Heart left ventricle (tissue), 16 donors: Measurements from ENCODE around the gene RPL27. TPM values are rescaled to one million over a fixed set of nuclear protein-coding genes. Genes with fewer than 3 reads are reported as not detected.
"Not testable (repeated sequence)": the region's sequence is repeated elsewhere in the genome, so short reads cannot be mapped to it uniquely, and the experiment has no call there.

Source experiments
- ATAC-seq, 4 donors: fragments of 200-7000 bp; cut with Tn5 transposase; one replicate each; pipeline ENCODE4 v1.9.1; 2020 to 2022; ENCODE audit warnings: moderate library complexity in 4 of 4, mild to moderate bottlenecking in 3 of 4, moderate number of reproducible peaks in 1 of 4
- DNase-seq, 5 donors: peaks; one replicate each; pipeline ENCODE4 v3.0.0-alpha.2; 2020
- H3K27ac ChIP-seq, 12 donors: fragments of 200-600 bp; sonication (generic) in 4 of 12; one replicate each; pipeline versions ENCODE4 v1.5.0 to v1.8.0; 2016 to 2022; ENCODE audit warnings: mild to moderate bottlenecking in 2 of 12
- H3K27me3 ChIP-seq, 9 donors: fragments of 200-600 bp; sonication (generic) in 2 of 9; one replicate each; pipeline versions ENCODE4 v1.5.1 to v1.8.0; 2016 to 2022; ENCODE audit warnings: mild to moderate bottlenecking in 3 of 9
- H3K36me3 ChIP-seq, 9 donors: fragments of 200-600 bp; sonication (generic) in 2 of 9; one replicate each; pipeline versions ENCODE4 v1.5.0 to v1.8.0; 2018 to 2022; ENCODE audit warnings: mild to moderate bottlenecking in 2 of 9
- H3K4me1 ChIP-seq, 12 donors: fragments of 200-600 bp; sonication (generic) in 4 of 12; one replicate each; pipeline versions ENCODE4 v1.5.0 to v1.8.0; 2016 to 2022; ENCODE audit warnings: mild to moderate bottlenecking in 3 of 12
- H3K4me3 ChIP-seq, 12 donors: fragments of 200-600 bp; sonication (generic) in 4 of 12; one replicate each; pipeline versions ENCODE4 v1.5.0 to v1.8.0; 2017 to 2022; ENCODE audit warnings: mild to moderate bottlenecking in 9 of 12, moderate library complexity in 4 of 12
- H3K9me3 ChIP-seq, 12 donors: fragments of 200-600 bp; sonication (generic) in 4 of 12; one replicate each; pipeline versions ENCODE4 v1.5.0 to v1.8.0; 2016 to 2022; ENCODE audit warnings: mild to moderate bottlenecking in 1 of 12
- POLR2A ChIP-seq, 2 donors: fragments of 450-650 bp; IDR thresholded peaks; one replicate each; pipeline ENCODE4 v1.6.1; 2017; ENCODE audit warnings: antibody characterized with exemption in 2 of 2, mild to moderate bottlenecking in 2 of 2, moderate library complexity in 2 of 2
- WGBS, 4 donors: extraction: QIAGEN DNeasy Blood & Tissue Kit in 2 of 4; methylation state at CpG; one replicate each; pipeline versions ENCODE4 v1.1.5 to v1.1.7; 2013 to 2018; 5-methylcytosine and 5-hydroxymethylcytosine counted together
- intact Hi-C, 10 donors: fragments of 100-400 bp; cut with DNase I; formaldehyde crosslinking; loops; one replicate each; pipeline versions ENCODE4 v1.11.1 to v1.14.2; 2022
- polyA plus RNA-seq, 2 donors: library from polyadenylated mRNA; stranded (reverse); fragments of 200-250 nt; gene quantifications; one replicate each; pipeline ENCODE4 v1.2.3, GENCODE V29; 2013
- total RNA-seq, 9 donors: library from RNA; depleted of rRNA in 2 of 9; stranded (reverse); fragments of >200 nt in 2 of 9; fragmentation: NEBNext Ultra II Directional in 3 of 9; extraction: Animal tissue kit (Norgen Biotek cat#: 25700) in 3 of 9; gene quantifications; one replicate each; pipeline versions ENCODE4 v1.1.0 to v1.2.4, GENCODE V29; 2016 to 2023
- TF ChIP-seq, protein P1 (sequence below), 12 donors: fragments of 200-600 bp; sonication (generic) in 4 of 12; IDR thresholded peaks; one replicate each; pipeline versions ENCODE4 v1.5.0 to v1.8.0; 2018 to 2022; ENCODE audit warnings: antibody characterized with exemption in 12 of 12, mild to moderate bottlenecking in 5 of 12
- donor health status: ischemic (EF 13 %, LVEDD 7.1; RV severe dilation, severe dysfunction).
- donor health status: healthy with polysubstance abuse.
- donor health status: DM: no; HTN: yes; CAD: no.
- donor health status: DM: no; HTN: no; CAD: no.
- donor health status: ischemic (EF 25% LVEDD 6.9; RV normal size, moderate dysfunction).
- donor health status: ischemic (EF 25% LVEDD 5.7; RV mildly dilated, moderate dysfunction).
- donor health status: healthy.
- donor health status: DM: yes; HTN: yes; CAD: no.
- donor health status: ischemic (EF 35%, LVEDD 5.7; RV mildly dilated, moderate dysfunction).
- donor health status: nonischemic (EF 11% LVEDD 7.7; RV severe dilation, severe dysfunction).
- donor health status: DM: yes; HTN: yes; CAD: no.
- donor health status: PGD.
- donor health status: ischemic (EF 29% LVEDD 5.4; RV normal size, mild dysfunction).
- donor health status: nonischemic (EF 23%, LVEDD 6.1; RV moderate dilation, normal function).

RPL27 gene
- total and polyA plus RNA-seq, 11 donors = 477 to 2,590 (median 687) TPM

DNA sequence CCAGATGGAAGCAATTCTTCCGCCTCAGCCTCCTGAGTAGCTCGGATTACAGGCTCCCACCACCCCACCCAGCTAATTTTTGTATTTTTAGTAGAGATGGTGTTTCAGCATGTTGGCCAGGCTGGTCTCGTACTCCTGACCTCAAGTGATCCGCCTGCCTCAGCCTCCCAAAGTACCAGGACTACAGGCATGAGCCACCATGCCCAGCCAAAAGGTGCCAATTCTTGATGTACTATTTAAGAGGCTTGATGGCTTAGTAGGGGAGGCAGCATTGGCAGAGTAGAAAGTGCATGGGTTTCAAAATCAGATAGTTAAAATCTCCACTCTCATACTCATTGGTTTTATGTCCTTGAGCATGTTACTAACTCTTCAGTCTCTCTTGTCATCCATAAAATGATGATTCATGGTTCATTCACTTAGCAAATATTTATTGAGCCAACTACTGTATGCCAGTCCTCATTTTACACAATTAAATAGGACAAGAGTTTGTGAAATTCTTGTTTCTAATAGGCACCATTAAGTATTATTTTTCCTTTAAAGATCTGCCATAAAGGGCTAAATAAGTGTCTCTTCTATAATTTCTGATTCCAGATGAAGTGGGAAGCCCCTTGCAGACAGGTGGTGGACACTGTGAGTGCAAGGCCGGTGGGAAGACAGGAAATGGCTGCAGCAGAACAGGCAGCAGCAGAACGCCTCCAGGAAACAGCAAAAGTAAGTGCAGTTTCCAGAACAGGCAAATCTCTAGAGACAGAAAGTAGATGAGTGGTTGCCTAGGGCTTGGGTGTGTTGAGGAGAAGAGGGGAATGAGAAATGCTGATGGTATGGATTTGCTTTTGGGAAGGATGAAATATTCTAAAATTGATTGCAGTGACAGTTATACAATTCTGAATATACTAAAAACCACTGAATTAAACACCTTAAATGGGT is 8.2 kb upstream of the RPL27 start:
- 81 to 86% (median 82%) methylated on average over 6 of the region's 6 CpGs for WGBS, 4 donors
- DNase-seq = no peak
- intact Hi-C loops = loop anchor here in 1 of 10 donors (10.0 kb wide), 2 partner anchors 55 to 405 kb away; no protein-coding TSS in a partner anchor
- H3K36me3 ChIP-seq = peaks cover 4 to 99% (median 80%) of the 10 kb centered on the region in 9 donors
- no peak overlapping the region for H3K27ac ChIP-seq
- no peak for TF ChIP-seq POLR2A (IDR thresholded peaks at IDR 0.05)
- TF ChIP-seq, protein P1, sequence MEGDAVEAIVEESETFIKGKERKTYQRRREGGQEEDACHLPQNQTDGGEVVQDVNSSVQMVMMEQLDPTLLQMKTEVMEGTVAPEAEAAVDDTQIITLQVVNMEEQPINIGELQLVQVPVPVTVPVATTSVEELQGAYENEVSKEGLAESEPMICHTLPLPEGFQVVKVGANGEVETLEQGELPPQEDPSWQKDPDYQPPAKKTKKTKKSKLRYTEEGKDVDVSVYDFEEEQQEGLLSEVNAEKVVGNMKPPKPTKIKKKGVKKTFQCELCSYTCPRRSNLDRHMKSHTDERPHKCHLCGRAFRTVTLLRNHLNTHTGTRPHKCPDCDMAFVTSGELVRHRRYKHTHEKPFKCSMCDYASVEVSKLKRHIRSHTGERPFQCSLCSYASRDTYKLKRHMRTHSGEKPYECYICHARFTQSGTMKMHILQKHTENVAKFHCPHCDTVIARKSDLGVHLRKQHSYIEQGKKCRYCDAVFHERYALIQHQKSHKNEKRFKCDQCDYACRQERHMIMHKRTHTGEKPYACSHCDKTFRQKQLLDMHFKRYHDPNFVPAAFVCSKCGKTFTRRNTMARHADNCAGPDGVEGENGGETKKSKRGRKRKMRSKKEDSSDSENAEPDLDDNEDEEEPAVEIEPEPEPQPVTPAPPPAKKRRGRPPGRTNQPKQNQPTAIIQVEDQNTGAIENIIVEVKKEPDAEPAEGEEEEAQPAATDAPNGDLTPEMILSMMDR (IDR thresholded peaks at IDR 0.05) = no peak
- no peak overlapping the region for H3K4me3 ChIP-seq
- peaks cover 0 to 14% (median 0%) of the 10 kb centered on the region in 12 donors for H3K4me1 ChIP-seq
- no peaks in the 10 kb centered on the region for H3K9me3 ChIP-seq
- no peaks in the 10 kb centered on the region for H3K27me3 ChIP-seq
- no peak for ATAC-seq

DNA sequence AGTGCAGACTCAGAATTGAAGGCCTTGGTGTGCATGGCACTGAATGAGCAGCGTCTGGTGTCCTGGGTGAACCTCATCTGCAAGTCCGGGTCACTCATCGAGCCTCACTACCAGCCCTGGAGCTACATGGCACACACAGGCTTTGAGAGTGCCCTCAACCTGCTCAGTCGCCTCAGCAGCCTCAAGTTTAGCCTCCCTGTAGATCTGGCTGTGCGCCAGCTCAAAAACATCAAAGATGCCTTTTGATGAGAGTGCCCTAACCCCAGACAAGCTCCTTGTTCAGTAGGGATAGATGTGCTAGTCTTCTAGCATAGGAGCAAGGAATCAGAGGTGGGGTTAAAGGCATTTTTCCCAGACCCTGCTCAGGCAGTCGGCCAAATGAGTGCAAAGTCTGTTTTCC is 6.7 kb upstream of the RPL27 start:
- WGBS, 4 donors = 94 to 98% (median 96%) methylated on average over 6 of the region's 6 CpGs
- peaks cover 4 to 84% (median 73%) of the 10 kb centered on the region in 9 donors for H3K36me3 ChIP-seq
- intact Hi-C loops = loop anchor here in 1 of 10 donors (10.0 kb wide), 2 partner anchors 57 to 407 kb away; no protein-coding TSS in a partner anchor
- TF ChIP-seq, protein P1 (IDR thresholded peaks at IDR 0.05) = no peak
- TF ChIP-seq POLR2A (IDR thresholded peaks at IDR 0.05) = no peak
- ATAC-seq (peak in 1 of 4 donors; percentile 19), DNase-seq (no peak)
- H3K27ac ChIP-seq = no peak overlapping the region
- peaks cover 0 to 4% (median 0%) of the 10 kb centered on the region in 12 donors for H3K4me1 ChIP-seq
- no peaks in the 10 kb centered on the region for H3K27me3 ChIP-seq
- H3K4me3 ChIP-seq = no peak overlapping the region
- no peaks in the 10 kb centered on the region for H3K9me3 ChIP-seq

DNA sequence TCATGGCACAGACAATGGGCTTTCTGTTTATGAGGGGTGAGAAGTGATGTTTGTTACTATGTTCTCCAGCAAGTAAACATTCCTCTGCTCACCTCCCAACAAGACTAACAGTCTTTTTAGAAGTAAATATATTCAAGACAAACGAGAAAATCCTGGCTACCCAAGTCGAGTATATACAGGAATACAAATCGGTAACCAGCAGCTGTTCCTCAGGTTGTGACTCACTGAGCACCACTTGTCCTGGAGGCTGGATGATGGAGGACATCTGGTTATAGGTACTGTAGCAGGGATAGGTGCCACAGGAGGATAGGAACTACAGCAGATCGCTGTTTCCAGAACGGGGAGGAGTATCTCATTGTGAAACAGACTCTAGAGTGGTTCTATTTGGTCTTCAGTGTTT is 5.3 kb upstream of the RPL27 start:
- Histone ChIP-seq H3K27ac (no peak overlapping the region), H3K4me1 (peaks cover 0 to 8% (median 3%) of the 10 kb centered on the region in 12 donors), H3K9me3 (no peaks in the 10 kb centered on the region), H3K36me3 (peaks cover 0 to 70% (median 58%) of the 10 kb centered on the region in 9 donors), H3K4me3 (no peak overlapping the region), H3K27me3 (no peaks in the 10 kb centered on the region)
- intact Hi-C loops = loop anchor here in 1 of 10 donors (10.0 kb wide), 2 partner anchors 58 to 408 kb away; no protein-coding TSS in a partner anchor
- no peak for DNase-seq
- WGBS, 4 donors = 84 to 93% (median 87%) methylated on average over 5 of the region's 5 CpGs
- no peak for ATAC-seq
- TF ChIP-seq, protein P1 (IDR thresholded peaks at IDR 0.05) = no peak
- TF ChIP-seq POLR2A (IDR thresholded peaks at IDR 0.05) = no peak

DNA sequence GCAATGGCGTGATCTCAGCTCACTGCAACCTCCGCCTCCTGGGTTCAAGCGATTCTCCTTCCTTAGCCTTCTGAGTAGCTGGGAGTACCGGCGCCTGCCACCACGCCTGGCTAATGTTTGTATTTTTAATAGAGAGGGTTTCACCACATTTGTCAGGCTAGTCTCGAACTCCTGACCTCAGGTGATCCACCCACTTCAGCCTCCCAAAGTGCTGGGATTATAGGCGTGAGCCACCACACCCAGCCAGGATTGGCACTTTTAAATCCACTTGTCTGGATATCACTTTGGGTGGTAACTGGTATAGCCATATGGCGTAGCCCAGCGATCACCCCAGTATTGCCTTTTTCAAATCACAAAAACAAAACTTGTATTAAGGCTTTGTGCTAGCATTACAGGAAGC is 4.3 kb upstream of the RPL27 start:
- H3K27me3 ChIP-seq, DNase-seq, ATAC-seq, H3K4me3 ChIP-seq, H3K27ac ChIP-seq, H3K4me1 ChIP-seq, H3K9me3 ChIP-seq: not testable (repeated sequence)
- WGBS, 4 donors = 82 to 87% (median 85%) methylated on average over 10 of the region's 10 CpGs
- intact Hi-C loops = loop anchor here in 1 of 10 donors (10.0 kb wide), 2 partner anchors 59 to 409 kb away; no protein-coding TSS in a partner anchor
- peaks cover 0 to 60% (median 48%) of the 10 kb centered on the region in 9 donors for H3K36me3 ChIP-seq
